A549 treated with ZK216348 at 1 μM for 4 hours (cell line): ENCODE measurements around the gene TDRD15. TPM values are rescaled to one million over a fixed set of nuclear protein-coding genes. Genes with fewer than 3 reads are reported as not detected.

ENCODE experiments used
- total RNA-seq: library from RNA; stranded (reverse); fragments of 200-300 nt; extraction: Qiagen RNA extraction; gene quantifications from 5 replicates; pipeline ENCODE4 v1.2.3, GENCODE V29; 2022; ENCODE audit warnings: low read depth

The TDRD15 gene
- total RNA-seq: not detected in 5 replicates

GRCh38 chr2:21123473-21124393 is at the start of gene TDRD15:
Gene TDRD15 (plus strand): TSS chr2:21123968. CDS start chr2:21137468, 13,500 bp downstream.

Other genes starting within 250 kb of the TDRD15 start
- not detected in 5 replicates for gene APOB, start 79.9 kb upstream of the TDRD15 start, total RNA-seq